ENCODE measurements around the gene ARID1B.

DNA sequence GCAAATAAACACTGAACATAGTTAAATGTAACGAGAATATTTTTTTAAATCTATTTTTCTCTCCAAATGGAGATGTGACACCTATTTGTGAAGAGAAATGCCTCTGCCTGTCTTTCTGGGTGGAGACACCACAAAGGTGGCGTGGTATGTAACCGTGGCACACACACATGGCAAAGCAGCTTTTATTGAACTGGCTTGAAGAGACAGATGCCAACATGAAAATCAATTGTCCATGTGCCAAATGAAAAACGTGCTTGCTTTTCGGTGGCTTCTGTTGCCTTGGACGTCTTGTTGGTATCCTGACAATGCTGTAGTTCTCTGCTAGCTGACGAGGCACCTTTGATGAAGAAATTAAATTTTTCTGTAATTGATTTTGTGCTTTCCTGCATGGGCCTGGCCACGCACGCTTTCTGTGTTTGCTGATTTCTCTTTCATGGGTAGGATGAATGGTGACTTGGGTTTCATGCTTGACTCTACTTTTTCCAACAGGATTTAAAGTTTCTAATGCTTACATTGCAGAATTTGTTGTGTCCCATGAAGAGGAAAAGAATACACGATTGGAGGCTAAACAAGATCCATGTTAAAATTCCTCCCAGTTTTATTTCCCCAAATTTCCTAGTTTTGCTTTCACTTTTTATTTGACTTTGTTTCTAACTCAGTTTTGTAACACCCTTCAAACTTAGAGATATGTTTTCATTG is 343.5 kb downstream of the ARID1B start:
- TF ChIP-seq, protein P1, sequence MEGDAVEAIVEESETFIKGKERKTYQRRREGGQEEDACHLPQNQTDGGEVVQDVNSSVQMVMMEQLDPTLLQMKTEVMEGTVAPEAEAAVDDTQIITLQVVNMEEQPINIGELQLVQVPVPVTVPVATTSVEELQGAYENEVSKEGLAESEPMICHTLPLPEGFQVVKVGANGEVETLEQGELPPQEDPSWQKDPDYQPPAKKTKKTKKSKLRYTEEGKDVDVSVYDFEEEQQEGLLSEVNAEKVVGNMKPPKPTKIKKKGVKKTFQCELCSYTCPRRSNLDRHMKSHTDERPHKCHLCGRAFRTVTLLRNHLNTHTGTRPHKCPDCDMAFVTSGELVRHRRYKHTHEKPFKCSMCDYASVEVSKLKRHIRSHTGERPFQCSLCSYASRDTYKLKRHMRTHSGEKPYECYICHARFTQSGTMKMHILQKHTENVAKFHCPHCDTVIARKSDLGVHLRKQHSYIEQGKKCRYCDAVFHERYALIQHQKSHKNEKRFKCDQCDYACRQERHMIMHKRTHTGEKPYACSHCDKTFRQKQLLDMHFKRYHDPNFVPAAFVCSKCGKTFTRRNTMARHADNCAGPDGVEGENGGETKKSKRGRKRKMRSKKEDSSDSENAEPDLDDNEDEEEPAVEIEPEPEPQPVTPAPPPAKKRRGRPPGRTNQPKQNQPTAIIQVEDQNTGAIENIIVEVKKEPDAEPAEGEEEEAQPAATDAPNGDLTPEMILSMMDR (IDR thresholded peaks at IDR 0.05), result no peak
- TF ChIP-seq EZH2phosphoT487 (IDR thresholded peaks at IDR 0.05), result no peak
- TF ChIP-seq EZH2 (IDR thresholded peaks at IDR 0.05), result no peak

Measured in neural progenitor cell (in vitro differentiated cells).